ENCODE data around the gene SPRED2.

The SPRED2 gene

GRCh38 chr2:65299246-65299645 lies 133.2 kb downstream of the SPRED2 start:
- no peak for DNase-seq
- in situ Hi-C loops (cut with MboI; ENCODE audit: low pct_unique_long_range_greater_than_20kb, low sequenced_read_pairs), result loop anchor here (25.0 kb wide), 1 partner anchor 238 kb away; no protein-coding TSS in a partner anchor

DNA sequence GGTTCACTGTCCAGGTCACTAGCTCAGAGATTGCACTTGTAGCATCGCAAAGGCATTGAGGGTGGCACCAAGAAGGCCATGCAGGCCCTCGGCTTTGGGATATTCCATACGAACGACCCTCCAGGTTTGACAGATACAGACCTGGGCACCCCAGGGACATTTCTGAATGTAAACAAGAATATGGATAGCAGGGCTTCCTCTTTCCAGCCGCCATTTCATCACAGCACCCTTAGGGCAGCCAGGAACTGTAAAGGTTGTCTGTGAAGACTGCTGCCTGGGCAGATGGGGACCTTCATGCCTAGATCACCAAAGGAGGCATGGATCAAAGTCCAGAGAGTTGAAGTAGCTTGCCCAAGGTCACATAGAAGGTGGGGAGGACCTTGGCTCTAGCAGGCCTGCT lies 134.3 kb downstream of the SPRED2 start:
- DNase-seq, result no peak

DNA sequence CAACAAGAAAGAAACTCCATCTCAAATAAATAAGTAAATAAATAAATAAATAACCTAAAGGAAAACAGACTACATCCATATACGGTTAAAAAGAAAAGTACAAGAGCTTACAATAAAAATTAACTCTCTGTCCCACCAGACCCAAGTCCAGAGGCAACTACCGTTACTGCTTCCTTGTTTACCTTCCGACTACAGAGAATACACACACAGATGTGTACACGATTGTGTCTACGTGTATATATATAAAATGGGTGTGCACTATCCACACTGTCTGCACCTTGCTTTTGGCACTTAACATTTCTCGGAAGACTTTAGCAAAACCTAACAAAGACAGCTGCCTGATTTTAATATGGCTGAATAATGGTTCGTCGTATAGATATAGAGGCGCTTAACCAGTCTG lies 134.9 kb downstream of the SPRED2 start:
- no peak for DNase-seq
- in situ Hi-C loops (cut with MboI; ENCODE audit: low pct_unique_long_range_greater_than_20kb, low sequenced_read_pairs), result loop anchor here (25.0 kb wide), 1 partner anchor 240 kb away; no protein-coding TSS in a partner anchor

More for the DNA sequence above, 134.3 kb downstream of the SPRED2 start:
- in situ Hi-C loops (cut with MboI; ENCODE audit: low pct_unique_long_range_greater_than_20kb, low sequenced_read_pairs), result loop anchor here (25.0 kb wide), 1 partner anchor 239 kb away; no protein-coding TSS in a partner anchor

- no peak for DNase-seq
- in situ Hi-C loops (cut with MboI; ENCODE audit: low pct_unique_long_range_greater_than_20kb, low sequenced_read_pairs), result loop anchor here (25.0 kb wide), 1 partner anchor 240 kb away; no protein-coding TSS in a partner anchor
Observed at GRCh38 chr2:65296971-65297370, 135.4 kb downstream of the SPRED2 start.

DNA sequence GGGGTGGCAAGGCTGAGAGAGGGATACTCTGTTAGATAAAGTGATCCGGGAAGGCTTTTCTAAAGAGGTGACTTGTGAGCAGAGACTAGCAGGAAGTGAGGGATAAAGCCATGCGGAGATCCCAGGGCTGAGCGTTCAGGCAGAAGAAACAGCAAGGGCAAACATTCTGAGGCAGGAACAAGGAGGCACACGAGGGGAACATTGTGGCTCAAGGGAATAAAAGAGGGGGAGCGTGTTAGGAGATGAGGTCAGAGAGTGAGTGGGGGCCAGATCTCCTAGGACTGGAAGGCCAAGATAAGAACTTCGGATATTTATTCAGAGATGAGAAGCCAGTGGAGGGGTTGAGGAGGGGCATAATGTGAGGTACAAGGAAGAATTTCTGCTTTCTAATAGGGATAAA lies 137.7 kb downstream of the SPRED2 start:
- DNase-seq, result no peak
- in situ Hi-C loops (cut with MboI; ENCODE audit: low pct_unique_long_range_greater_than_20kb, low sequenced_read_pairs), result loop anchor here (25.0 kb wide), 1 partner anchor 243 kb away; no protein-coding TSS in a partner anchor

GRCh38 chr2:65294136-65294535 lies 138.3 kb downstream of the SPRED2 start:
- in situ Hi-C loops (cut with MboI; ENCODE audit: low pct_unique_long_range_greater_than_20kb, low sequenced_read_pairs), result loop anchor here (25.0 kb wide), 1 partner anchor 243 kb away; no protein-coding TSS in a partner anchor
- no peak for DNase-seq

- no peak for DNase-seq
- in situ Hi-C loops (cut with MboI; ENCODE audit: low pct_unique_long_range_greater_than_20kb, low sequenced_read_pairs), result loop anchor here (25.0 kb wide), 1 partner anchor 244 kb away; no protein-coding TSS in a partner anchor
Observed at GRCh38 chr2:65293376-65293775, 139.0 kb downstream of the SPRED2 start.

DNA sequence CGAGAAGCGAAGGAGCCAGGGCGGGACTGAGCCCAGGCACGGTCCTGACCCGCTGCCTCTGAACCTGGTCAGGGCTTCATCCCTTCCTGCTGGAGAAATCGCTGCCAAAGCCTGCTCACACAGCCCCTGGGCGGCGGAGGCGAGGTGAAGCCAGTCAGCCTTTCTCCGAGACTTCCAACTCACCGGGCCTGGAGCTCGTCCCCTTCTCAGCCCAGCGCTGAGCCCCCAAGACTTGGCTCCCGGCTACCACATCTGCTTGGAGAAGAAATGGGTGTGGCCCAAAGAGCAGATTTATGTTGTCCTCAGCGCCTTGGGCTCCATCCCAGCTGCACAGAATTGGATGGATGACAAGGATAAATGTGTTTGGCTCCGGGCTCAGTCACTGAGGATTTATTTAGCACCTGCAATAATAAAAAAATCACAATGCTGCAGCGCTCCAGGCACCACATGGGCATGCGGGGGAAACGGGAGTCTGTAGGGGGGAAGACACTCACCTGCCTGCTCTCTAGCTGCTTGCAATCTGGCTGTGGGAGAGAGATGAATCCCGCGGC lies 139.9 kb downstream of the SPRED2 start:
- in situ Hi-C loops (cut with MboI; ENCODE audit: low pct_unique_long_range_greater_than_20kb, low sequenced_read_pairs), result loop anchor here (25.0 kb wide), 1 partner anchor 245 kb away; no protein-coding TSS in a partner anchor
- no peak for DNase-seq

DNA sequence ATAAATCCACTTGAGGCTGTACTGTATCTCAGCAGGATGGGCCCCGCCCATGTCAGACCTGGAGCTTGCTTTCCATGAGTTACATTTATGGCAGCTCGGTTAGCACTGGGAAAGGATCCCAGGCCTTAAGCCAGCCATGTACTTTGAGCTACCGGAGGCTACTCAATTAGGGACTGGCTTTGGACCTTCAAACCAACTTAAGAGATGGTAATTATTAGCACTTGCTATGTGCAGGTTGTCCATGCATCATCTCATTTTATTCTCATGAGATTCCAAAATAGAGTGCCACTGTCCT lies 140.3 kb downstream of the SPRED2 start:
- in situ Hi-C loops (cut with MboI; ENCODE audit: low pct_unique_long_range_greater_than_20kb, low sequenced_read_pairs), result loop anchor here (25.0 kb wide), 1 partner anchor 245 kb away; no protein-coding TSS in a partner anchor
- no peak for DNase-seq

- in situ Hi-C loops (cut with MboI; ENCODE audit: low pct_unique_long_range_greater_than_20kb, low sequenced_read_pairs), result loop anchor here (25.0 kb wide), 1 partner anchor 246 kb away; no protein-coding TSS in a partner anchor
- DNase-seq, result peak; percentile 25
Observed at GRCh38 chr2:65291216-65292105, 140.9 kb downstream of the SPRED2 start.

DNA sequence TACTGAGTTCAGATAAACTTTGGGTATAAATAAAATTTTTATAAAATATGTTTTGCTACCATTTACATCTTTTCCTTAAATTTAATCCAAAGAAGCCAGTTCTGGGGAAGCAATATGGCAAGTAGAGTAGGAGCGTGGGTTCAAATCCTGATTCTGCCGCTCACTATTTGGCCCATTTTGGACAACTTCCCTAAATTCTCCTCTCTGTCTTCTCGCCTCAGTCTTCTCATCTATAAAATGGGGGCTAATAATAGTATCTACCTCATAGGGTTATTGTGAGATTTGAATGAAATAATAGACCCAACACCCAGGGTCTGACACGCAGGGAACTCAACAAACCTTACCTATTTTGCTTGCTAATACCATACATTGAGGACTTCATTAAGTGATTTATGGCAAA lies 145.0 kb downstream of the SPRED2 start:
- in situ Hi-C loops (cut with MboI; ENCODE audit: low pct_unique_long_range_greater_than_20kb, low sequenced_read_pairs), result loop anchor here (25.0 kb wide), 1 partner anchor 250 kb away; no protein-coding TSS in a partner anchor

DNA sequence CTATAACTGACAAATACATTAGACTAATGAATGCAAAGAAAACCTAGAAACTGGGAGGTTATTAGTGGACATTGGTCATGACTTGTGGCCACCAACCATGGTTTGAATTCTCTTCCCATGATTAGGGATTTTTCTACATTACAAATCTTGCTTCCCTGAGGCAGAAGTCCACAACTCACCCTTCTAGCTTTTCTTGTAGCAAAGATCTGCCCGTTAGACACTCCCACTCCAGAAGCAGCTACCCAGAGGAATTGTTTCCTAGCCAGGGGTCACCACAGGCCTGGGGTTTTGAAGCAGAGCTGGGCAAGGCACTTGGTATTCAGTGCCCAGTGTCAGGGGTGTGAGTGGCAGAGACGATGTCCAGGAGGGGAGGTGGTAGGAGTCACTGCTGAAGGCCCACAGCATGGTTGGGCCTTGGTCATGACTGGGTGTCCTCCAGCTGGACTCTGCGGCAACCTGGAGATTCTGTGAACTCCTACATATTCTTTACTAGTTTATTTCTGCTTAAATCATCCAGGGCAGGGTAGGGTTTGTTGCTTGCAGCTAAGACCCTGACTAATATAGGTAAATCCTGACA lies 149.8 kb downstream of the SPRED2 start:
- DNase-seq, result no peak
- in situ Hi-C loops (cut with MboI; ENCODE audit: low pct_unique_long_range_greater_than_20kb, low sequenced_read_pairs), result loop anchor here (25.0 kb wide), 1 partner anchor 255 kb away; no protein-coding TSS in a partner anchor

More for the DNA sequence above, 145.0 kb downstream of the SPRED2 start:
- no peak for DNase-seq

- DNase-seq, result no peak
- in situ Hi-C loops (cut with MboI; ENCODE audit: low pct_unique_long_range_greater_than_20kb, low sequenced_read_pairs), result loop anchor here (25.0 kb wide), 1 partner anchor 256 kb away; no protein-coding TSS in a partner anchor
Observed at GRCh38 chr2:65281627-65282351, 150.6 kb downstream of the SPRED2 start.

DNA sequence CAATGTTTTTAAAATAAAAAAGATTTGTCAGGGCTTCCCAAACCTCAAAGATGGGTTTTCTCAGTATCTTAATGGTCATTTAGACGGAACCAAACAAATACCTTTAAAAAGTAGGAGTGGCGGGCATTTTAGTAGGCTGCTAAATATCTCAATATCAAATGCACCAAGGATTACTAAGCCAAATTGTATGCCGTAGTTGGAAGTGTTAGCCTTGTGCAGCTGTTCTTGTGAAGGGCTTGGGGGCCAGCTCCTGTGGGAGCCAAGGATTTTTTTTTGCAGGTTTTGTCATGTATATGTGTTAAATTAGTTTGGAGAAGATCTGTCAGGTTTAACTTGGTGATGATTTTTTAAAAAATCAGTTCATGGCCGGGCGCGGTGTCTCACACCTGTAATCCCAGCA lies 152.6 kb downstream of the SPRED2 start:
- no peak for DNase-seq
- in situ Hi-C loops (cut with MboI; ENCODE audit: low pct_unique_long_range_greater_than_20kb, low sequenced_read_pairs), result loop anchor here (25.0 kb wide), 1 partner anchor 258 kb away; no protein-coding TSS in a partner anchor

DNA sequence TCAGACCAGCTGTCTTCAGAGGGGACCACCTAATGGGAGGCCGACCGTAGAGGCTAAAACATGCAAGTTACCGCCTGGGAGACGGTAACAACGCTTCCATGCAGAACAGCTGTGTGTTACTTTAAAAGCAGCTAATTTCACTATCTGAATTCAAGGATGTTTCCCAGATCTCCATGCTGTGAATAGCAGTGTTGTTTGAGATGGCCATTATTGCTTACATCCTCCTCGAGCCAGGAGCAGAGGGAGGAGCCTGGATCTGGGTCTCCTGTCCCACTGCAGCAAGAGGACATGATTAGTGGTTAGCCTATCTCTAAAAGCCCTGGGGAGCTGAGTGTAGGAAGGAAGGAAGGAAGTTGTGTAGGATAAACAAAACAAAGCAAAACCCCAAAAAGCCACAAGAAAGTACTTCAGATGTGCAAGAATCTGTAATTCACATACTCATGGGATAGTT lies 153.8 kb downstream of the SPRED2 start:
- in situ Hi-C loops (cut with MboI; ENCODE audit: low pct_unique_long_range_greater_than_20kb, low sequenced_read_pairs), result loop anchor here (25.0 kb wide), 1 partner anchor 259 kb away; no protein-coding TSS in a partner anchor
- peak; percentile 53 for DNase-seq

- DNase-seq, result no peak
- in situ Hi-C loops (cut with MboI; ENCODE audit: low pct_unique_long_range_greater_than_20kb, low sequenced_read_pairs), result loop anchor here (25.0 kb wide), 1 partner anchor 259 kb away; no protein-coding TSS in a partner anchor
Observed at GRCh38 chr2:65277791-65278483, 154.5 kb downstream of the SPRED2 start.

- in situ Hi-C loops (cut with MboI; ENCODE audit: low pct_unique_long_range_greater_than_20kb, low sequenced_read_pairs), result loop anchor here (25.0 kb wide), 1 partner anchor 260 kb away; no protein-coding TSS in a partner anchor
- DNase-seq, result no peak
Observed at GRCh38 chr2:65277118-65277517, 155.3 kb downstream of the SPRED2 start.

GRCh38 chr2:65276609-65277008 lies 155.8 kb downstream of the SPRED2 start:
- no peak for DNase-seq
- in situ Hi-C loops (cut with MboI; ENCODE audit: low pct_unique_long_range_greater_than_20kb, low sequenced_read_pairs), result loop anchor here (25.0 kb wide), 1 partner anchor 261 kb away; no protein-coding TSS in a partner anchor
